Erythroblast (primary cell): ENCODE results near the gene MEF2C.
"Not testable (repeated sequence)": the region's sequence is repeated elsewhere in the genome, so short reads cannot be mapped to it uniquely, and the experiment has no call there.

Experiments
- DNase-seq, 2 experiments: peaks; one replicate each; lab custom pipeline; 2025; lab: John Stamatoyannopoulos, UW
- GATA1 ChIP-seq: IDR thresholded peaks from 2 replicates; pipeline ENCODE4 v1.6.1; 2011; ENCODE audit warnings: low read depth, mild to moderate bottlenecking, control low read depth, low read length, moderate library complexity
- POLR2A ChIP-seq: IDR thresholded peaks from 2 replicates; pipeline ENCODE4 v1.6.1; 2011; ENCODE audit warnings: mild to moderate bottlenecking, low read length

MEF2C gene

DNA sequence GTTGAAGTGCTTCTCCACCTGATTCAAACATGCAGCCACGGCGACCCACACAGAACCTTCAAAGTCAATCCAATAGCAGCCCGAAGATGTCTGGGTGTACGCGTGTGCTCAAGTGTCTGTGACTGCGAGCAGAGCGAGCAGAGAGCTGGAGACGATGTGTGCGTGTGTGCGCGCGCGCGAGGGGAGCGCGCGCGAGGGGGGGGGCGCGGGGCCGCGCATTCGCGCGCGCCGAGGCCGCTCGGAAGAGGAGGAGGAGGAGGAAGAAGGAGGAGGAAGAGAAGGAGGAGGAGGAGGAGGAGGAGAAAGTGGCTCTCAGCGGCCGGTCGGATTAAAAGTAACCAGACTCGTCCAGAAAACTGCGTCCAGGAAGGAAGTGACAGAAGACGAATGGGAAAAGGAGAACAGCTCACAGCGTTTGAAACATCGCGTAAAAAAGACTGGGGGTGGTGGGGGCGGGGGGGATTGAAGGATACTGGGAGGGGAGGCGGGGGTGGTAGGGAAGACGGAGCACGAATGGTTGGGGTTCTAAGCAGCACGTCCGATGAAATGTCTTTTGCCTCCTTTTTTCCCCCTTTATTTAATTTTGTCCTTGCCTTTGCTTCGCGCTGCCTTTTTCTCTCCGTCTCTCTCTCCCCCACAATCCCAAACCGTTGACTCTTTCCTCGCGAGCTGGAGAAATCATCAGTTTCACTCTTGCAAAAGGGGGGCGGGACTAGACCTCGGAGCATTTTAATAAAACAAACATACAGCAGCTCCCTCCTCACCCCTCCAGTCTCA, at the start of gene MEF2C:
MEF2C (minus strand) TSS at position 126 of the 777 bp plus-strand sequence. CDS start 59,396 bp downstream, outside the sequence.
- TF ChIP-seq POLR2A, result peak; percentile 56
- TF ChIP-seq GATA1, result no peak
- peak; percentile 76 to 78 for DNase-seq

DNA sequence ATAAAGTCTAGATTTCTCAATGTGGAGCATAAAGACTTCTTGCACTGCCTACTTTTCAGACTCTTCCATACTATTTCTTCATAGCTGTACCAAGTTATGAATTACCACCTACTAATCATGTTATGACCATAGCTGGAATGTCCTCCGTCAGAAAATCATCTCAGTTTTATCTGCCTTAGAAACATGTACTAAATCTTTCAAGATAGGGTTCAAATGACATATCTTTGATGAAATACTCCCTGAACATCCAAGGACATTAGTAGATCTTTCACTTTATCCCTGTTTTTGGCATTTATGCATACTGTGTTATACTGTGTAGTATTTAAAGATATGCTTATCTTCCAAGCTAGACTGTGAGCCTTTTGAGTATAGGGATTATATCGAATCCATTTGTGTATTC, 49.6 kb upstream of the MEF2C start:
- TF ChIP-seq POLR2A (no peak), GATA1 (no peak)
- no peak for DNase-seq

DNA sequence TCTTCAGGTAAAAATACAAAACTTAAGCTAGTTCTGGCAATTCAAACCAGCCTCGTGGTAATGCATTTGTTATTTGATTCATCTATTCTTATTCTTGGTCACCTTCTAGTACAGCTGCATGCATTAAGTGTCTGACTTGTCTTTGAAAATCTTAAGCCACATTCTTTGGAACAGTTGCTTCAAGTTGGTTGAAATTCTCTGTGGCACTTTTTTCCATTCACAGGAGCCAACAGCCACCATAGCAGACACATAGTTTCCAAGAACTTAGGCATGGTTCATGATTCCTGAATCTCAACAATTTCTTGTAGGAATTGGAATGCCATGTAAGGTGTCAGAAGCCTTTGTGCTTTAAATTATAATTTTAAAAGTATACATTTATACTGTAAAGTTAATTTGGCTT, 47.4 kb upstream of the MEF2C start:
- no peak for DNase-seq
- TF ChIP-seq POLR2A, result no peak

DNA sequence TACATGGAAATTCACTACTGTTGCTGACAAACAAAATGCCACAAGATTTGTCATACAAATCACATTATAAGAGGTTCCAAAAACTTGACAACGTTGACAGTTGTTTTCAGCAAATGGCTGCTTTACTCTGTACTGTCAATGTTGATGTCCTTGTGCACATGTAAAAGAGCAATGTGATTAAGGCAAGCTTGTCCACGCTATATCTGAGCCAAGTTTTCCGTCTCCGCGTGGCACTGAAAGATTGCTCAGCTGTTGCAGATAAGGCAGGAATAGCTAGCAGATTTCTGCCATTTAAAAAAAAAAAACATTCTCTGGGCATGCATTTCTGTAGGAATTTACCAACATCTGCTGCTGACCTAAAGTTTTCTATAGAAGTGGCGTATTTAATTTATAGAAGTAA, 46.4 kb upstream of the MEF2C start:
- no peak for TF ChIP-seq POLR2A
- TF ChIP-seq GATA1, result no peak

DNA sequence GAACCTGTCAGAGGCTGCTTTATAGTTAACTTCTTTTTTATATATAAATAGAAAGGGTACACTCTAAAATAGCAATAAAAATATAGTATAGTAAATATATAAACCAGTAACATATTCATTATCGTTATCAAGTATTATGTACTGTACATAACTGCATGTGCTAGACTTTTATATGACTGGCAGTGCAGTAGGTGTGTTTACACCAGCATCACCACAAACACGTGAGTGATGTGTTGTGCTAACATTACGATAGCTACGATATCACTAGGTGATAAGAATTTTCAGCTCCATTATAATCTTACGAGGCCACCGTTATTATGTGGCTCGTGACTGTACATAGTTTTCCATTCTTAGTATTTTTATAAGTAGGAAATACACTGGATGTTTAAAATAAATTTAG, 43.8 kb upstream of the MEF2C start:
- TF ChIP-seq GATA1, result no peak
- no peak for TF ChIP-seq POLR2A
- no peak for DNase-seq

More for the DNA sequence above, 46.4 kb upstream of the MEF2C start:
- DNase-seq, result peak; percentile 45 to 51

DNA sequence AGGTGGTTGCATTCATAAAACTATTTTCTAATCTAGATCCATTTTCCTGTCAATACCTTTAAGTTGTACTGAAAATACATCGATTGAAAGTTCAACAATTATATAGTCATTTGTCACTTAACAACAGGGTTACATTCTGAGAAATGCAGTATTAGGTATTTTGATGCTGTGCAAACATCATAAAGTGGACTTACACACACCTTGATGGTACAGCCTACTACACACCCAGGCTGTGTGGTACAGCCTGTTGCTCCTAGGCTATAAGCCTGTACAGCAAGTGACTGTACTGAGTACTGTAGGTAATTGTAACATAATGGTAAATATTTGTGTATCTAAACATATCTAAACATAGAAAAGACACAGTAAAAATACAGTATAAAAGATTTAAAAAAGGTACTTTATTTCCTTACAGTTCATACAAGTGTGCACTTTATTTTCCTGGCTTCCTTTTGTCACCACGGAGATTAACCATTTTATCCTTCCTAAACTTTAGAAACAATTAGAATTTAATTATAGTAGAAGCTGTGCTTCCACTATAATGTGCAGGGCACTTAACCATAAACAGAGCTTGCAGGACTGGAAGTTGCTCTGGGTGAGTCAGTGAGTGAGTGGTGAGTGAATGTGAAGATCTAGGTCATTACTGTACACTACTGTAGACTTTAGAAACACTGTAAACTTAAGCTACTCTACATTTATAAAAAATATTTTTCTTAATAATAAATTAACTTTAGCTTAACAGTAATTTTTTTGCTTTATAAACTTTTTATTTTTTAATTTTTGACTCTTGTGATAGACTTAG, 42.9 kb upstream of the MEF2C start:
- TF ChIP-seq GATA1, result no peak
- TF ChIP-seq POLR2A, result no peak
- DNase-seq, result peak in 1 of 2 experiments; percentile 10

DNA sequence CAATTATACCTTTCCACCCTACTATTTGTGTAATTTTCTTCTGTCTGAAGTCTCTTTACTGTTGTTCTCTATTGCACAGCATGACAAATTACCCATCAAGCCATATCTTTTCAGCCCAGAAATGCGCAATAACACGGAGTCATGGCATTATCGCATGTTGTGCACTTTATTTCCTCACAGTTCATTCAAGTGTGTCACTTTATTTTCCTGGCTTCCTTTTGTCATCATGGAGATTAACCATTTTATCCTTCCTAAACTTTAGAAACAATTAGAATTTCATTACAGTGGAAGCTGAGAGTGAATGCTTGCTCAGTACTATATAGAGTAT, 41.3 kb upstream of the MEF2C start:
- peak; percentile 55 to 64 for DNase-seq
- TF ChIP-seq POLR2A (no peak), GATA1 (no peak)

DNA sequence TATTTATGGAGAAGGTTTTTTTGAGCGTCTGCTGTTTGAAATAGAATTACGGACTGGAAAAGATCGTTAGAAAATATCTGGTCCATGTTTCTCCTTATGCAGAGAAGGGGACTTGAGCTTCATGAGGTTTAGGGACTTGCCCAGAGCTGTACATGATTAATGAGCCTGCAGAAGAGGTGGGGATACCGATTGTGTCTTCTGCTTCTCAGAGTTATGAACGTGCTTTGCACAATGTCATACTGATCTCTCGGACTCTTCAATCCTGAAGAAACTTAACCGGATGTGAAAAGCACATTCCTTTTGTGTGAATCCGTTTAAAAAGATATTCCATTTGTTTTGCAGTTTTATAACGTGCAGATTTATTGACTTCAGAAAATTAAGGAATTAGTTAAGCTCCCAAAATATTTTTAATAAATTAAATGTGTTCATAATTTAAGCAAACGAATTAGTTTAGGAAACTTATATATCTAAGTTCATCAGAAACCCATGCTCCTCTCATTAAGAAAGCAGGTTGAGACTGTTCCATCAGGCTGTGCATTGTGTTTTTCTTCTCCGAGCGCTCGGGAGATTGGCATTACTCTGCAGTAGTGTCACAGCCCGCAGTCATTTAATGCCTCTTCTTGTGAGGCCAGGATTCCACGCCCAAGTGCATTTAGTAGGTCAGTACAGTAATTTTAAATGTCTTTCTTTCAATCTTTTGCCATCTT, 40.8 kb upstream of the MEF2C start:
- no peak for DNase-seq
- TF ChIP-seq POLR2A (no peak), GATA1 (no peak)

DNA sequence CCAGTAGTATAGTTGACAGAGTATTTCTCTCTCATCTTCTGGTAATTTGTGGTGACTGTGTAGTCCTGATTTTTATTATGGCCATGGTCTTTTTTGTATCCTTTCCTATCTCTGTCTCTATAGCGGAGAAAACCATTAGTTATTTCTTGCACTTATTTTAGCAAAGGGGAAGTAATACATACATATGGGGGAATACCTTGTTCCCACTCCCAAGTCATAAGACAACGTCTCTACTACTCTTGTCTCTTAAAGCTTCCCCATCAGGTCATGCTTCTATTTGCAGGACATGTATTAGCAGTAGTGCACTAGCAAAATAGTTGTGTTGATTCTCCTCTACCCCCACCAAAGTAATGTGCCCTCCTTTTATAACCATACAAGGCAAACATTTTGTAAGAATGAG, 29.8 kb upstream of the MEF2C start:
- DNase-seq, result not testable (repeated sequence)

DNA sequence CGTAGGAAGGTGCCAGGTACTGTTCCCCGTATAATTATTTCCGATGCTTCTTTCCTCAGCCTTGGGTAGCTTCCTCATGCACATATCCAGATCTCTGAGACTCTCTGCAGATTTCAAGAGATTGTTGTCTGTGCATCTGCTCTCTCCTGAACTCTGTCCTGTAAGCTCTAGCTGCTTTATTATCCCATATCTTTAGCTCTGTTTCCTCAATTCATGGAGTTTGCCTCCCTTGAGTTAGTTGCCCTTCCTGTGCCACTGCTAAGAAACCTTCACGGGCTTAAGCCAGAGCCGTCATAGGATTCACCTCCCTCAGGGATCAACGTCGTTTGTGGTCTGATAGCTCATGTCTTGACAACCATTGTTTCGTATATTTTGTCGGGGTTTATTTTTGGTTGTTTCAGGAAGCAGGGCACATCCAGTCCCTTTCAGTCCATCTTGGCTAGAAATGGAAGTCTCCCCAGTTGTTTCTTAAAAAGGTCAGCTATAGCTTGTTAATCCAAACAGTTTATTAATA, 28.1 kb upstream of the MEF2C start:
- not testable (repeated sequence) for DNase-seq

DNA sequence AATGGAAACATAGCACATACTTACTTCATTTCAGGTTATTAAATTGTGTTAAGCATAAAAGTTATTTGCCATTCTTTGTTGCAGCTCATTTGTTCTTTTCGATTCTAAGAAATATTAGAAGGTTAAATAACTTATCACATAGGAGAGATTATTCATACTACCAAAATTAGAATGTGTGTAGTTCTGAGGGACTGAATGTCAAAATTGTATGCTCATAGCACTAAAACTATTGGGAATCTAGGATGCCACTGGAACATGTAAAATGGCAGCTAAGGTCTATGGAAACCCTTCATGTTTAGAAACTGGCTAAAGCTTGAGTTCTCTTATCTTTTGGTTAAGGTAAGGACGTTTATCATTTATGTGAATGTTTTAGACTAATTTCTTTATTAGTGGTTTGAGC, 21.5 kb upstream of the MEF2C start:
- DNase-seq, result not testable (repeated sequence)

DNA sequence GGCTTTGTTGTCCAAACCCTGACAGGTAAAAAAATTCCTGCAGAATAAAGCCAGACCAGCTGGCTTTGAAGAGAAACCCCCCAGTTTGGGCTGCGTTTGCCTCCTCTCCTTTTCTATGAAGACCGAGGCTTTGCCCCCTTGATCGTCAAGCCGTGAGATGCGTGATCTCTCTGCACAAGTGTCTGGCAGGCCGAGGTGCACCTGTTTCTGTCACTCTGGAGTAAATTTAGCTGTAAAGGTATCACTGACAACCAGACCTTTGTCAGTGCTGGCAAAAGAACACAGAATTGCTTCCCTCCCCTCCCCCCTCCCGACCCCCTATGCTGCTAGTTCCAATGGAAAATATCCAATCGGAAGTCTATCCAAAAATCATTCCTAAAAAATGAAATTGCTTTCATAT, 21.0 kb upstream of the MEF2C start:
- DNase-seq, result not testable (repeated sequence)

DNA sequence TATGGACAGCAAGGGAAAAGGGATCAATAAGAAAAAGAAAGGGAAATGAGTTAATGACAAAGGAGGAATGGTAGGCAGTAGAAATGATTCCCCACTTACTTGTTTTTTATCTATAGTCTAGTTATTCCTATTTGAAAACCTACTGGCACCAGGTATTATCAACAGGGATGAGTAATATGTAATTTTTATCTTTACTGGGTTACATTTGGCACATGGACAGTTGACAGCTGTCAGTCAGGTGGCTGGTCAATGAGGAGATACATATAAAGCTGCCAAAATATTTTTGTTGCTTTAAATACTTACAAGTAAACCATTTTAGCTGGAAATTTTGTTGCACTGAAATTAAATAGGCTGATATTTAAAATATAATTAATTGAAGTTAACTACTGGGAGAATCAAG, 18.1 kb upstream of the MEF2C start:
- DNase-seq, result not testable (repeated sequence)

DNA sequence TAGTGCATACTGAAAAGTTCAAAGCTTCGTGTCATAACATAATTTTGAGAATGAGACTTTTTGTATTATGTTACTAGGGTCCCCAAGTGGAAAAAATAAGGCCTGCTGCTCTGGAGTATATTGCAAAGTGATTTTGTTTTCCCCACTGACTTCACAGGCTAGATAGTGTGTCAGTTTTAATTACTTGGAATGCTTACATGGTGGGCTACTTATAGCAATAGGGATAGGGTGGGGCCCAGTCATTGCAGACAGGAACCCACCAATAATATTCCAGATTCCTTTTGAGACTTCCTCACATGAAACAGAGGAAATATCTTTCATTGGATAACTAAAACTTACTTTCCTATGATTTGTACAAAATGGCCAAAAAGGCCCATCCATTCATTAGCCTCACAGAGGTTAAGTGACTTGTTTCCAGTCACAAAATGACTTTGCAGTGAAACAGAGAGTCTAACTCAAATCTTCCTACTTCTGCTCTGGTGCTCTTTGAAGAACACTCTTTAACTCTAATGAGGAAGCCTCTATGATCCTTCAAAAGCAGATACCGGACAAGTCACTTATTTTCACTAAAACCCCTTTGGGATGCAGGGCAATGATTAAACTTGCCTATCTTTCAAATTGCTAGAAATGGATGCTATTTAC, 16.2 kb upstream of the MEF2C start:
- TF ChIP-seq GATA1 (no peak), POLR2A (no peak)
- no peak for DNase-seq

DNA sequence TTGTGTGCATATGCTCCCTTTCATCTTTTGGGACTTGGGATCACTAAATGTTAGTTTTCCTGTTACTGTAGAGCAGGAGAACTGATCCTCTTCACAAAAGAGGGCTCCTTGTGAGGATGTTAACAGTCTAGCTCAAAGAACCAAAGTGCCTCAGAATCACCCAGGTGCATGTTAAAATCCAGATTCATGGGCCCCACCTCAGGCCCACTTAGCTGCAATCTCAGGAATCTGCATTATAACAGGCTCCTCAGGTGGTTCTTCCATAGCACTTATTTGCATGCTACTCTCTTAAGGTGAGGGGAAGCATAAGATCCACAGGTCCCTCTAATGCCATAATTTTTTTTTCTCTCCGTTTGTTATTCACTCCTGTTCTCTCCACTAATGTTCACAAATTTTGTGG, 14.8 kb upstream of the MEF2C start:
- DNase-seq, result no peak
- TF ChIP-seq POLR2A, result no peak
- TF ChIP-seq GATA1, result no peak
